Subcutaneous adipose tissue (tissue), 4 donors: Measurements from ENCODE around the gene UBE2D4. TPM values are rescaled to one million over a fixed set of nuclear protein-coding genes. Genes with fewer than 3 reads are reported as not detected.

Source experiments
- total RNA-seq, 4 donors: library from RNA; depleted of rRNA; stranded (reverse); fragments of >200 nt; gene quantifications; one replicate each; pipeline ENCODE4 v1.1.0, GENCODE V29; 2016
- TF ChIP-seq, protein P1 (sequence below): fragments of 450-650 bp; IDR thresholded peaks from one replicate; pipeline ENCODE4 v1.5.1; 2016; ENCODE audit warnings: low read depth, mild to moderate bottlenecking, control low read depth, antibody characterized with exemption, moderate library complexity

The UBE2D4 gene
- total RNA-seq, 4 donors from 2014 or later = 16.6 to 39.0 (median 25.9) TPM

DNA sequence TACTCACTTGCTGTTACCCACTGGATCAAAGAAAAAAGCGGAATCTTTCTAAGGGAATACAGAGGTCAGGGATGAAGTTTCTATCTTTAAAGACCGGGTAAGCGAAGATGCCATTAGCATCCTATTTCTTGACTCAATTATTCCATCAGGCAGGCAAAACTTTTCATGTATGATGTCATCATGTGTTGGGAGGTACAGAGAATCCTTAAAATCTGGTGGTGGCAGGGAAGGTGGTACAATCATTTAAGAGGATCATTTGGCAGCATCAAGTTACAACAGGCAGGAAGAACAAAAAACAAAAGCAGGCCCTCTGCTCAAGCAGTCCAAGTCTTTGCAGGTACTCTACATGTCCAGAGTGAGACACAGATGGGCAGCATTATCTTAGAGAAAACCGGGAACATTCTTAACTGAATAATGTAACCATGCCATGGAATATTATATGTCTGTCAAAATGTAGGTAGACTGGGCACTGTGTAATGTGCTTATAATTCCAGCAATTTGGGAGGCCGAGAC is 23.6 kb upstream of the UBE2D4 start:
- TF ChIP-seq, protein P1, sequence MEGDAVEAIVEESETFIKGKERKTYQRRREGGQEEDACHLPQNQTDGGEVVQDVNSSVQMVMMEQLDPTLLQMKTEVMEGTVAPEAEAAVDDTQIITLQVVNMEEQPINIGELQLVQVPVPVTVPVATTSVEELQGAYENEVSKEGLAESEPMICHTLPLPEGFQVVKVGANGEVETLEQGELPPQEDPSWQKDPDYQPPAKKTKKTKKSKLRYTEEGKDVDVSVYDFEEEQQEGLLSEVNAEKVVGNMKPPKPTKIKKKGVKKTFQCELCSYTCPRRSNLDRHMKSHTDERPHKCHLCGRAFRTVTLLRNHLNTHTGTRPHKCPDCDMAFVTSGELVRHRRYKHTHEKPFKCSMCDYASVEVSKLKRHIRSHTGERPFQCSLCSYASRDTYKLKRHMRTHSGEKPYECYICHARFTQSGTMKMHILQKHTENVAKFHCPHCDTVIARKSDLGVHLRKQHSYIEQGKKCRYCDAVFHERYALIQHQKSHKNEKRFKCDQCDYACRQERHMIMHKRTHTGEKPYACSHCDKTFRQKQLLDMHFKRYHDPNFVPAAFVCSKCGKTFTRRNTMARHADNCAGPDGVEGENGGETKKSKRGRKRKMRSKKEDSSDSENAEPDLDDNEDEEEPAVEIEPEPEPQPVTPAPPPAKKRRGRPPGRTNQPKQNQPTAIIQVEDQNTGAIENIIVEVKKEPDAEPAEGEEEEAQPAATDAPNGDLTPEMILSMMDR = no peak

DNA sequence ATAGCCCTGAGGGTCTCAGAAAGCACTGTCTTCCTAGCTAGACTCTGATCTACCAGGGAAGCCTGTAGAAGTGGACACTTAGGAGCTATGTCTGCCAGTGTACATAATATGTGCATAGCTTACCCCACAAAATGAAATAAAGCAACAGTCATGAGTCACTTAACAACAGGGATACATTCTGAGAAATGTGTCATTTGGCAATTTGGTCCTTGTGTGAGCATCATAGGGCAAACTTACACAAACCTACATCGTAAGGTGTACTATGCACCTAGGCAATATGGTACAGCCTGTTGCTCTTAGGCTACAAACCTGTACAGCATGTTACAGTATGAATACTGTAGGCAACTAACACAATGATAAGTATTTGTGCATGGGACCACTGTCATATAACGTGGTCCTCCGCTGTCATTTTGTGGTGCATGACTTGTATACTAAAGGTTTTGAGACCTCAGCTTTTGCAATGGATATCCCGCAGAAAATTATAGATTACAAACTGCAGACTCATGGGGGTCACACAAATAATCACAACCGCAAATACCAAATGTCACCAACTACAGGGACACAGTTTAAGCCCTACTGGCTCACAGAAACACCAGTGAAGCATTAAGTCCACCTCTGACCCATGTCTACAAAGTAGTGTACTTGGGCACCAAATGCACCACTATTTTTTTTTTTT is 21.6 kb upstream of the UBE2D4 start:
- TF ChIP-seq, protein P1 = no peak

DNA sequence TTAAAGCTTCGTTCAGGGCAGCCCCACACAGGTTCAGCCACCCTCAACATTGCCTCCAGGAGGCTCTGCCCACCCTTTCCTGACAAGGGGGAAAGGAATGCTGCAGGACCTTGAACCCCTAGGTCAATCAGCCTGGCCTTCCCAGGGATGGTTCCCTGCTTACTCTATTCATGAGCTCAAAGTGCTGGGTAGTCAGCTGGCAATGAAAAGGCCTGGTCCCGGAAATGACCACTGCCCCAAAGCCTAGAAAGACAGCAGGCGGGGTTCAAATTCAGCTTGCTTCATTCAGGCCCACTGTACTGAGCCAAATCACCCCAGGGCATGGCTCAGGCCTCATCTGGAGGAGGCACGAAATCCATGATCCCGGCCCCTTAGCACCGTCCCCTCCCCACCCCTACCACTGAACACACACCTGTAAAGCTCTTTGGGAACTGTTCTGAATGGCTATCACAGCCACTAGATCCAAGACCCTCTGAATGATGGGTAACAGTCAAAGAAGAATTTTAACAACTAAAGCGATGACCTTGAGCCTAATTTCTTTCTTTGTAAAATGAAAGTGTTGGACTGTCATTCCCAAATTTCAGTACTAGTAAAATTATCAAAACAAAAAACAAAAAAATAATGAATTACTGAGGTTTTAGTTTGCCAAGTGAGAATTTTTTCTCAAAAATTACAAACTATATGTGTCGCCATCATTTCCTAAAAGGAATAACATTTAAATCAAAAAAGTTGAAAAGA is 20.9 kb upstream of the UBE2D4 start:
- TF ChIP-seq, protein P1 = no peak

DNA sequence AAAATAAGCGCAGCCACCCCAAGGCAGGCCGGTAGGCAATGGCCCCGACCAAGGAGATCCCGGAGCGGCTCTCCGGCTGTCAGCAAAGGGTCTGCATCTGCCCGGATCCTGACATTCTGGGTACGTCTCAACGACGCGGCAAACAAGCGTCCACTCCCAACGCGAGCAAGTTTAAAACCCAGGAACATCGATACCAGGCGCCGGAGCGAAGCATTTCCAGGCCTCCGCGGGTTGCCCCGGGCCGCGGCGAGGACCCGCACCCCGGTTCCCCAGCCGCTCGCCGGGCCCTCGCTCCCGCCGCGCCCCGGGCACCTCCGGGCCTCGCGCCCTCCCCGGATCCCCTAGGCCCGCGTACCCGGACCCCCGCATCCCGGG is 20.3 kb upstream of the UBE2D4 start:
- TF ChIP-seq, protein P1 = no peak

DNA sequence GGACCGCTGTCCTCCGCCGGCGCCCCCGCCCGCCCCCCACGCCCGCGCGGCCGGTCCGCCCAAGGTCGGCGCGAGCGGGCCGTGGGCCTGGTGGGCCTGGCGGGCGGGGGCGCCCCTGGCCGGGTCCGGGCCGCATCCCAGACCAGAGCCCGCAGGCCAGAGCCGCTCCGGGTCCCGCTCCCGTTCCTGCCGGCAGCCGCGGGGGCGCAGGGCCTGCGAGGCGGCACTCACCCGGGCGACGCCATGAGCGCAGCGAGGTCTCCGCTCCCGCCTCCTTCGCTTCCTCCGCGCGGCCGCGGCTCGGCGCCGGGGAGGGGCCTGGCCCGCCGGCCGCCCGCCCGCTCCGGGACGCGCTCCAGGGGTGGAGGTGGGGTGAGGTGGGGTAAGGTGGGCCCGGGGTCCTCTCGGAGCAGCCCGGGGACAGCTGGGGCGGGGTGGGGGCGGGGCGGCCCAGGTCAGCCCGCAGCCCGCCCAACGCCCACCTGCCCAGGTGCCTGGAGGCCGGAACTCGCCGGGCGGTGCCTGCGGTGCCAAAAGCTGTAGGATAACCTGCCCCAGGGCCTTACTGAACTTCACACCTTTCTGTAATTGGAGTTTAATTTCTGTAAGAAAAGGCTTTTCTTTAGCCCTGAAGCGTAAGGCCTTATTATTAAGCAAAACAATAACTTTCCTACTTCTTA is 19.8 kb upstream of the UBE2D4 start, which contains the start of gene URGCP:
Gene URGCP, minus strand, starts transcription at position 266 of the 680 bp plus-strand sequence. Its CDS starts 21 bp downstream, at position 245.
- TF ChIP-seq, protein P1 = no peak

DNA sequence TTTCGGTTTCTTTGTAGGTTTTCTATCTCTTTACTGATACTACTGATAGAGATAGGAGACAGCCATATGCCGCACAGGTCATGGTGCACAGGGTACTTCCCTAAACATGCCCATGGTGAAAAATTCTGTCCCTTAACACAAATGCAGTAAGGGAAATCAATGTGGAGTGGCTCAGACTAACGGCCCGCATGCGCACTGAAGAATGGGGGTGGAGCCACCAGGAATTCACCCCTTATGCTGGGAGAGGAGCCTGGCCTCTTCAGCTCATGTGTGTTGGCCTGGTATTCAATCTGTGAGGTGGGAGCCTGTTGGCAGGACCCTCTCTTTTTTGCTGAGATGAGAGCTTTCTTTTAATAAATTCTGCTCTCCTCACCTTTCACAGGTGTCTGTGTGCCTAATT is 11.4 kb upstream of the UBE2D4 start:
- TF ChIP-seq, protein P1 = no peak

DNA sequence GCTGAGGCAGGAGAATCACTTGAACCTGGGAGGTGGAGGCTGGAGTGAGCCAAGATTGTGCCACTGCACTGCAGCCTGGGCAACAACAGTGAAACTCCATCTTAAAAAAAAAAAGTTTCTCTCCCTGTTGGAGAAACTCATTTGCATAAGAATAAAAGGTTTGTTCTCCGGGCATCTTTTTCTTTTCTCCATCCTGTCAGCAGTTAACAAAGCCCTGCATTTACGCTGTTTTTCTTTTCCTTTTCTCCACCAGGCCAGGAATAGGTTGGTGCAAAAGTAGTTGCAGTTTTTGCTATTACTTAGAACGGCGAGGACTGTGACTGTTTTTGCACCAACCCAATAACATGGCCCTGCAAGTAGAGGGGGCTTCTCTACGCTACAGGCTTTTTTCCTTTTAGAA is 10.3 kb upstream of the UBE2D4 start:
- TF ChIP-seq, protein P1 = no peak
